ENCODE data around the gene ZSWIM1.

DNA sequence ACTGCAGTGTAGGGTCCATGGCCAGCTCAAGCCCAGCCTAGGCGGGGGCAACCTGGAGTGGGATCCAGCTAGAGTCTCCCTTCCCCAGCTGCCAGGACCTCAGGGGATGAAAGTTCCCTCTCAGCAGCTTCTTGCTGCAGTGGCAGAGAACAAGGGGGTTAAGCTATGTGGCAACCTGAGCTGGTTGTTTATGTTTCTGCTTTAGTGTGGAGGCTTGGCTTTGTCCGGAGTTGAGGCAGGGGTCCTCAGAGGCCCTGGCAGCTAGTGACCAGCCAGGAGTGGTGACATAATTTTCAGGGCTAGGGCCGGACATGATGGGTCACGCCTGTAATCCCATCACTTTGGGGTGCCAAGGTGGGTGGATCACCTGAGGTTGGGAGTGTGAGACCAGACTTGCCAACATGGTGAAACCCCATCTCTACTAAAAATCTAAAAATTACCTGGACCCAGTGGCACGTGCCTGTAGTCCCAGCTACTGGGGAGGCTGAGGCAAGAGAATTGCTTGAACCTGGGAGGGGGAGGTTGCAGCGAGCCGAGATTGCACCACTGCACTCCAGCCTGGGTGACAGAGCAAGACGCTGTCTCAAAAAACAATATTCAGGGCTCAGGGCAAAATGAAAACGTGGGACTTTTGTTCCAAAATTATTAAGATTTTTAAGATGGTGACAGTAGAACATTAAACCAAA, 44.9 kb downstream of the ZSWIM1 start:
- TF ChIP-seq, protein P1, sequence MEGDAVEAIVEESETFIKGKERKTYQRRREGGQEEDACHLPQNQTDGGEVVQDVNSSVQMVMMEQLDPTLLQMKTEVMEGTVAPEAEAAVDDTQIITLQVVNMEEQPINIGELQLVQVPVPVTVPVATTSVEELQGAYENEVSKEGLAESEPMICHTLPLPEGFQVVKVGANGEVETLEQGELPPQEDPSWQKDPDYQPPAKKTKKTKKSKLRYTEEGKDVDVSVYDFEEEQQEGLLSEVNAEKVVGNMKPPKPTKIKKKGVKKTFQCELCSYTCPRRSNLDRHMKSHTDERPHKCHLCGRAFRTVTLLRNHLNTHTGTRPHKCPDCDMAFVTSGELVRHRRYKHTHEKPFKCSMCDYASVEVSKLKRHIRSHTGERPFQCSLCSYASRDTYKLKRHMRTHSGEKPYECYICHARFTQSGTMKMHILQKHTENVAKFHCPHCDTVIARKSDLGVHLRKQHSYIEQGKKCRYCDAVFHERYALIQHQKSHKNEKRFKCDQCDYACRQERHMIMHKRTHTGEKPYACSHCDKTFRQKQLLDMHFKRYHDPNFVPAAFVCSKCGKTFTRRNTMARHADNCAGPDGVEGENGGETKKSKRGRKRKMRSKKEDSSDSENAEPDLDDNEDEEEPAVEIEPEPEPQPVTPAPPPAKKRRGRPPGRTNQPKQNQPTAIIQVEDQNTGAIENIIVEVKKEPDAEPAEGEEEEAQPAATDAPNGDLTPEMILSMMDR (conservative IDR thresholded peaks at IDR 0.05; ENCODE audit: low read depth, low read length): no peak
- TF ChIP-seq MAZ (IDR thresholded peaks at IDR 0.05; ENCODE audit: borderline replicate concordance, low read depth, low read length) (no peak), MAFK (IDR thresholded peaks at IDR 0.05; ENCODE audit: low read depth, low read length) (no peak), POLR2A (IDR thresholded peaks at IDR 0.05; ENCODE audit: low read depth, low read length) (no peak), FOS (IDR thresholded peaks at IDR 0.05; ENCODE audit: low read depth, low read length) (no peak), CEBPB (IDR thresholded peaks at IDR 0.05; ENCODE audit: low read depth, low read length) (no peak), SMC3 (IDR thresholded peaks at IDR 0.05; ENCODE audit: low read depth, low read length) (no peak)
- TF ChIP-seq, protein P2, sequence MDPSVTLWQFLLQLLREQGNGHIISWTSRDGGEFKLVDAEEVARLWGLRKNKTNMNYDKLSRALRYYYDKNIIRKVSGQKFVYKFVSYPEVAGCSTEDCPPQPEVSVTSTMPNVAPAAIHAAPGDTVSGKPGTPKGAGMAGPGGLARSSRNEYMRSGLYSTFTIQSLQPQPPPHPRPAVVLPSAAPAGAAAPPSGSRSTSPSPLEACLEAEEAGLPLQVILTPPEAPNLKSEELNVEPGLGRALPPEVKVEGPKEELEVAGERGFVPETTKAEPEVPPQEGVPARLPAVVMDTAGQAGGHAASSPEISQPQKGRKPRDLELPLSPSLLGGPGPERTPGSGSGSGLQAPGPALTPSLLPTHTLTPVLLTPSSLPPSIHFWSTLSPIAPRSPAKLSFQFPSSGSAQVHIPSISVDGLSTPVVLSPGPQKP (IDR thresholded peaks at IDR 0.05; ENCODE audit: borderline replicate concordance, low read depth, low read length): no peak
- TF ChIP-seq, protein P3, sequence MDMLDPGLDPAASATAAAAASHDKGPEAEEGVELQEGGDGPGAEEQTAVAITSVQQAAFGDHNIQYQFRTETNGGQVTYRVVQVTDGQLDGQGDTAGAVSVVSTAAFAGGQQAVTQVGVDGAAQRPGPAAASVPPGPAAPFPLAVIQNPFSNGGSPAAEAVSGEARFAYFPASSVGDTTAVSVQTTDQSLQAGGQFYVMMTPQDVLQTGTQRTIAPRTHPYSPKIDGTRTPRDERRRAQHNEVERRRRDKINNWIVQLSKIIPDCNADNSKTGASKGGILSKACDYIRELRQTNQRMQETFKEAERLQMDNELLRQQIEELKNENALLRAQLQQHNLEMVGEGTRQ (IDR thresholded peaks at IDR 0.05; ENCODE audit: low read depth, low read length): no peak
